ENCODE results near the gene CMTM4. TPM values are rescaled to one million over a fixed set of nuclear protein-coding genes. Genes with fewer than 3 reads are reported as not detected.

CMTM4 gene
- total and polyA plus RNA-seq, 2 experiments from 2014 or later, result 14.1 to 77.0 TPM

GRCh38 chr16:66617728-66618127 lies 78.8 kb downstream of the CMTM4 start:
- Mint-ChIP-seq H3K4me1 (peaks cover 24% of the 10 kb centered on the region), H3K9me3 (no peaks in the 10 kb centered on the region; the same call in 2 of the 3 replicates), H3K4me3 (no peak overlapping the region), H3K27ac (no peak overlapping the region), H3K36me3 (ENCODE audit: low read depth) (peaks cover 48% of the 10 kb centered on the region), H3K27me3 (ENCODE audit: insufficient read depth, low read depth, poor library complexity) (no peaks in the 10 kb centered on the region)
- peaks cover 5% of the 10 kb centered on the region; the same call in 1 of the 2 replicates for H3K36me3 ChIP-seq (ENCODE audit: insufficient read depth)
- no peaks in the 10 kb centered on the region for H3F3A ChIP-seq (replicated peaks; ENCODE audit: low read depth)
- TF ChIP-seq ETS1 (IDR thresholded peaks at IDR 0.05) (no peak), POLR2AphosphoS5 (IDR thresholded peaks at IDR 0.05; ENCODE audit: low read depth) (no peak)
- no peak; the same call in 2 of the 3 replicates for ATAC-seq
- 0 out of 2 replicates have a peak overlapping the region, but pooled peaks have one; percentile 61 for H3K4me2 ChIP-seq
- peaks cover 16% of the 10 kb centered on the region for H3K4me1 ChIP-seq (ENCODE audit: insufficient read depth)
- H3K79me2 ChIP-seq (replicated peaks; ENCODE audit: insufficient read depth), result no peaks in the 10 kb centered on the region
- H3K9me2 ChIP-seq (ENCODE audit: insufficient read depth), result no peaks in the 10 kb centered on the region
- no peaks in the 10 kb centered on the region for H3K27me3 ChIP-seq (ENCODE audit: insufficient read depth)
- H2AFZ ChIP-seq, result no peak overlapping the region
- peaks cover 5% of the 10 kb centered on the region; the same call in 1 of the 2 replicates for H4K20me1 ChIP-seq (replicated peaks; ENCODE audit: insufficient read depth)
- no peak for DNase-seq (ENCODE audit: low spot score)
- no peak overlapping the region for H3K4me3 ChIP-seq
- H3K27ac ChIP-seq (ENCODE audit: low read depth), result no peak overlapping the region

GRCh38 chr16:66617010-66617434 lies 79.5 kb downstream of the CMTM4 start:
- H3F3A ChIP-seq (replicated peaks; ENCODE audit: low read depth), result no peaks in the 10 kb centered on the region
- H3K4me1 ChIP-seq (ENCODE audit: insufficient read depth), result peaks cover 16% of the 10 kb centered on the region
- Mint-ChIP-seq H3K4me1 (peaks cover 24% of the 10 kb centered on the region), H3K27ac (no peak overlapping the region), H3K36me3 (ENCODE audit: low read depth) (peaks cover 47% of the 10 kb centered on the region), H3K27me3 (ENCODE audit: insufficient read depth, low read depth, poor library complexity) (no peaks in the 10 kb centered on the region), H3K9me3 (no peaks in the 10 kb centered on the region; the same call in 2 of the 3 replicates), H3K4me3 (no peak overlapping the region)
- no peak overlapping the region for H3K27ac ChIP-seq (ENCODE audit: low read depth)
- H3K9me2 ChIP-seq (ENCODE audit: insufficient read depth), result no peaks in the 10 kb centered on the region
- H2AFZ ChIP-seq, result no peak overlapping the region
- DNase-seq (ENCODE audit: low spot score) (peak; percentile 48), ATAC-seq (peak; percentile 55)
- peak overlapping the region; percentile 61 for H3K4me2 ChIP-seq
- H3K27me3 ChIP-seq (ENCODE audit: insufficient read depth), result no peaks in the 10 kb centered on the region
- H3K4me3 ChIP-seq, result peak overlapping the region; percentile 15
- H3K79me2 ChIP-seq (replicated peaks; ENCODE audit: insufficient read depth), result no peaks in the 10 kb centered on the region
- H3K36me3 ChIP-seq (ENCODE audit: insufficient read depth), result peaks cover 5% of the 10 kb centered on the region; the same call in 1 of the 2 replicates
- peaks cover 5% of the 10 kb centered on the region; the same call in 1 of the 2 replicates for H4K20me1 ChIP-seq (replicated peaks; ENCODE audit: insufficient read depth)
- TF ChIP-seq STAT1 (IDR thresholded peaks at IDR 0.05; ENCODE audit: unreplicated experiment), result no peak
- no peak for TF ChIP-seq CREB1 (CRISPR knock-in tag; IDR thresholded peaks at IDR 0.05; ENCODE audit: low read depth)
- no peak for TF ChIP-seq ZNF114 (CRISPR knock-in tag; IDR thresholded peaks at IDR 0.05)
- TF ChIP-seq NANOG (IDR thresholded peaks at IDR 0.05; ENCODE audit: borderline replicate concordance), result no peak
- TF ChIP-seq REST (IDR thresholded peaks at IDR 0.05; ENCODE audit: unreplicated experiment), result no peak
- no peak for TF ChIP-seq CTCF (conservative IDR thresholded peaks at IDR 0.05; ENCODE audit: low read depth in 2 of 2)
- TF ChIP-seq ZNF331 (CRISPR knock-in tag; IDR thresholded peaks at IDR 0.05; ENCODE audit: low read depth), result no peak
- TF ChIP-seq JUNB (IDR thresholded peaks at IDR 0.05; ENCODE audit: unreplicated experiment), result no peak
- TF ChIP-seq EZH2 (IDR thresholded peaks at IDR 0.05; ENCODE audit: low read depth, unreplicated experiment), result no peak
- no peak for TF ChIP-seq EZH2phosphoT487 (IDR thresholded peaks at IDR 0.05; ENCODE audit: unreplicated experiment)
- no peak for TF ChIP-seq ETS1 (IDR thresholded peaks at IDR 0.05)
- no peak for TF ChIP-seq POLR2AphosphoS5 (IDR thresholded peaks at IDR 0.05; ENCODE audit: low read depth)

All from GM23338 (cell line).